Astrocyte (in vitro differentiated cells and primary cell): ENCODE measurements around the gene GLT1D1. TPM values are rescaled to one million over a fixed set of nuclear protein-coding genes. Genes with fewer than 3 reads are reported as not detected.
"Not testable (repeated sequence)": the region's sequence is repeated elsewhere in the genome, so short reads cannot be mapped to it uniquely, and the experiment has no call there.

Experiments
- DNase-seq: peaks from one replicate; pipeline ENCODE4 v3.0.0-alpha.2; 2010; ENCODE audit warnings: low read depth
- FAIRE-seq: peaks from 2 replicates; lab custom pipeline; 2011; peaks lifted over from hg19 to GRCh38; lab: Jason Lieb, UNC
- H2AFZ ChIP-seq: 2 replicates; pipeline ENCODE4 v1.6.0; 2012; ENCODE audit warnings: low read depth, low read length, inconsistent platforms
- H3K27ac ChIP-seq: 2 replicates; pipeline ENCODE4 v1.5.1; 2011; ENCODE audit warnings: low read depth, low read length, inconsistent platforms
- H3K27me3 ChIP-seq: 2 replicates; pipeline ENCODE4 v1.6.0; 2011; ENCODE audit warnings: low read length, inconsistent platforms; ENCODE audit not compliant: insufficient read depth
- H3K36me3 ChIP-seq: 2 replicates; pipeline ENCODE4 v1.5.1; 2011; ENCODE audit warnings: low read length, inconsistent platforms; ENCODE audit not compliant: insufficient read depth
- H3K4me1 ChIP-seq: 2 replicates; pipeline ENCODE4 v1.5.1; 2011; ENCODE audit warnings: low read length, inconsistent platforms; ENCODE audit not compliant: insufficient read depth
- H3K4me2 ChIP-seq: 2 replicates; pipeline ENCODE4 v1.6.0; 2012; ENCODE audit warnings: low read length, inconsistent platforms
- H3K4me3 ChIP-seq: 2 replicates; pipeline ENCODE4 v1.5.1; 2011; ENCODE audit warnings: low read depth, mild to moderate bottlenecking, low read length, inconsistent platforms; ENCODE audit not compliant: insufficient read depth
- H3K79me2 ChIP-seq: 2 replicates; pipeline ENCODE4 v1.6.0; 2012; ENCODE audit warnings: mild to moderate bottlenecking, low read length, inconsistent platforms; ENCODE audit not compliant: insufficient read depth
- H3K9ac ChIP-seq: 2 replicates; pipeline ENCODE4 v1.6.0; 2012; ENCODE audit warnings: mild to moderate bottlenecking, low read length, inconsistent platforms
- H3K9me3 ChIP-seq: 2 replicates; pipeline ENCODE4 v1.5.1; 2012; ENCODE audit warnings: low read depth, mild to moderate bottlenecking, low read length, inconsistent platforms; ENCODE audit not compliant: insufficient read depth
- H4K20me1 ChIP-seq: 2 replicates; pipeline ENCODE4 v1.6.0; 2012; ENCODE audit warnings: low read length, inconsistent platforms; ENCODE audit not compliant: insufficient read depth
- H3K27ac Mint-ChIP-seq: one replicate; pipeline ENCODE4 v1.8.0; 2021; ENCODE audit warnings: mild to moderate bottlenecking, mixed read lengths; ENCODE audit not compliant: unreplicated experiment
- H3K27me3 Mint-ChIP-seq: one replicate; pipeline ENCODE4 v1.8.0; 2021; ENCODE audit warnings: low read depth, mixed read lengths; ENCODE audit not compliant: unreplicated experiment
- H3K36me3 Mint-ChIP-seq: one replicate; pipeline ENCODE4 v1.8.0; 2021; ENCODE audit warnings: low read depth, mixed read lengths; ENCODE audit not compliant: unreplicated experiment
- H3K4me1 Mint-ChIP-seq: one replicate; pipeline ENCODE4 v1.8.0; 2021; ENCODE audit warnings: low read depth, mixed read lengths; ENCODE audit not compliant: unreplicated experiment
- H3K4me3 Mint-ChIP-seq: one replicate; pipeline ENCODE4 v1.8.0; 2021; ENCODE audit warnings: mild to moderate bottlenecking, moderate library complexity, mixed read lengths; ENCODE audit not compliant: unreplicated experiment
- H3K9me3 Mint-ChIP-seq: one replicate; pipeline ENCODE4 v1.8.0; 2021; ENCODE audit warnings: mild to moderate bottlenecking, mixed read lengths; ENCODE audit not compliant: unreplicated experiment
- EZH2 ChIP-seq: IDR thresholded peaks from 2 replicates; pipeline ENCODE4 v1.6.1; 2012; ENCODE audit warnings: mild to moderate bottlenecking, low read length, inconsistent platforms; ENCODE audit not compliant: insufficient read depth
- total RNA-seq: library from RNA; stranded (reverse); gene quantifications from 2 replicates; pipeline ENCODE4 v1.2.1, GENCODE V29; 2021
- TF ChIP-seq, protein P1 (sequence below): IDR thresholded peaks from 2 replicates; pipeline ENCODE4 v1.5.1; 2011; ENCODE audit warnings: low read depth, mild to moderate bottlenecking, inconsistent platforms, low read length, moderate library complexity; ENCODE audit not compliant: insufficient read depth

GLT1D1 gene
- total RNA-seq, 1 donor from 2014 or later: 0.16 TPM

DNA sequence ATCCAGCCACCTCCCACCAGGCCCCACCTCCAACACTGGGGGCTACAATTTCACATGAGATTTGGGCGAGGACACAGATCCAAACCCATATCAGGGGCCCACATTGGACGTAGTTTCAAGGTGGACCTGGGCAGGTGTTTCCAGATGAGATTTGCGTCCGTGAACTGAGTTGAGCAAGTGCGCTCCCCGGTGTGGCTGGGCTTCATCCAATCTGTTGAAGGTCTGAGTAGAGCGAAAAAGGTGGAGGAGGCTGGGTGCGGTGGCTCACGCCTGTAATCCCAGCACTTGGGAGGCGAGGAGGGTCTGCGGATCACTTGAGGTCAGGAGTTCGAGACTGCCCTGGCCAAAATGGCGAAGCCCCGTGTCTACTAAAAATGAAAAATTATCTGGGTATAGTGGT, 4.9 kb upstream of the GLT1D1 start:
- no peaks in the 10 kb centered on the region for H3K4me1 Mint-ChIP-seq
- no peak for DNase-seq
- Histone ChIP-seq H3K4me3 (no peak overlapping the region), H3K79me2 (no peaks in the 10 kb centered on the region), H3K9ac (no peak overlapping the region), H3K27ac (no peak overlapping the region), H4K20me1 (no peaks in the 10 kb centered on the region), H3K36me3 (no peaks in the 10 kb centered on the region), H3K27me3 (no peaks in the 10 kb centered on the region), H3K4me2 (no peak overlapping the region), H2AFZ (no peak overlapping the region), H3K4me1 (no peaks in the 10 kb centered on the region), H3K9me3 (no peaks in the 10 kb centered on the region)
- H3K9me3 Mint-ChIP-seq: no peaks in the 10 kb centered on the region
- no peak overlapping the region for H3K27ac Mint-ChIP-seq
- no peaks in the 10 kb centered on the region for H3K36me3 Mint-ChIP-seq
- FAIRE-seq: no peak
- H3K27me3 Mint-ChIP-seq: peaks cover 10% of the 10 kb centered on the region
- no peak overlapping the region for H3K4me3 Mint-ChIP-seq
- no peak for TF ChIP-seq EZH2
- TF ChIP-seq, protein P1, sequence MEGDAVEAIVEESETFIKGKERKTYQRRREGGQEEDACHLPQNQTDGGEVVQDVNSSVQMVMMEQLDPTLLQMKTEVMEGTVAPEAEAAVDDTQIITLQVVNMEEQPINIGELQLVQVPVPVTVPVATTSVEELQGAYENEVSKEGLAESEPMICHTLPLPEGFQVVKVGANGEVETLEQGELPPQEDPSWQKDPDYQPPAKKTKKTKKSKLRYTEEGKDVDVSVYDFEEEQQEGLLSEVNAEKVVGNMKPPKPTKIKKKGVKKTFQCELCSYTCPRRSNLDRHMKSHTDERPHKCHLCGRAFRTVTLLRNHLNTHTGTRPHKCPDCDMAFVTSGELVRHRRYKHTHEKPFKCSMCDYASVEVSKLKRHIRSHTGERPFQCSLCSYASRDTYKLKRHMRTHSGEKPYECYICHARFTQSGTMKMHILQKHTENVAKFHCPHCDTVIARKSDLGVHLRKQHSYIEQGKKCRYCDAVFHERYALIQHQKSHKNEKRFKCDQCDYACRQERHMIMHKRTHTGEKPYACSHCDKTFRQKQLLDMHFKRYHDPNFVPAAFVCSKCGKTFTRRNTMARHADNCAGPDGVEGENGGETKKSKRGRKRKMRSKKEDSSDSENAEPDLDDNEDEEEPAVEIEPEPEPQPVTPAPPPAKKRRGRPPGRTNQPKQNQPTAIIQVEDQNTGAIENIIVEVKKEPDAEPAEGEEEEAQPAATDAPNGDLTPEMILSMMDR: no peak

DNA sequence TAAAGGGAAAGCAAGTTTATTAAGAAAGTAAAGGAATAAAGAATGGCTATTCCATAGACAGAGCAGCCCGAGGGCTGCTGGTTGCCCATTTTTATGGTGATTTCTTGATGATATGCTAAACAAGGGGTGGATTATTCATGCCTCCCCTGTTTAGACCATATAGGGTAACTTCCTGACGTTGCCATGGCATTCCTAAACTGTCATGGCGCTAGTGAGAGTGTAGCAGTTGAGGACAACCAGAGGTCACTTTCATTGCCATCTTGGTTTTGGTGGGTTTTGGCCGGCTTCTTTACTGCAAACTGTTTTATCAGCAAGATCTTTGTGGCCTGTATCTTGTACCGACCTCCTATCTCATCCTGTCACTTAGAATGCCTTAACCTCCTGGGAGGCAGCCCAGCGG, 3.5 kb upstream of the GLT1D1 start:
- not testable (repeated sequence) for H3K9me3 Mint-ChIP-seq, H3K4me2 ChIP-seq, H3K9me3 ChIP-seq, H3K4me1 Mint-ChIP-seq, H3K27ac ChIP-seq, H3K4me1 ChIP-seq, H3K4me3 ChIP-seq, H3K79me2 ChIP-seq, H3K36me3 ChIP-seq, H3K27ac Mint-ChIP-seq, H4K20me1 ChIP-seq, H3K9ac ChIP-seq, FAIRE-seq, H3K27me3 ChIP-seq, H2AFZ ChIP-seq, DNase-seq, H3K36me3 Mint-ChIP-seq, H3K4me3 Mint-ChIP-seq, H3K27me3 Mint-ChIP-seq

DNA sequence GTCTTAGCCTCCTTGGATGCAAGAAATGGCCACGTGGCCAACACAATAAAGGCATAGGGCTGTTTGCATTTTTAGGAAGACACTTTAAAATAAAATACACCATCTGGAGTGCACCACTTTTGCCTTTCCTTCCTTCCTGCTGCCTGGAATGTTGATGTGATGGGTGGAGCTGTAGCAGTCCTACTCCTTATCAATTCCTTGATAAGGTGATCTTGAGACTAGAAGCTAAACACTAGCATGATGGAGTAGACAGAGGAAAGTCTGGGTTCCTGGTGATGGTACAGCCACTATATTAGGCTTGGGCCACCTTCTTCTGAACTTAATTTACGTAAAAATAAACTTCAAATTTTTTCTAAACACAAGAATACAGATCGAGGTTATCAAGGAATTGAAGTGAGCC, 2.9 kb upstream of the GLT1D1 start:
- Histone ChIP-seq H2AFZ (no peak overlapping the region), H3K4me2 (no peak overlapping the region), H3K27me3 (peaks cover 3% of the 10 kb centered on the region), H3K4me1 (no peaks in the 10 kb centered on the region), H3K9me3 (no peaks in the 10 kb centered on the region), H4K20me1 (no peaks in the 10 kb centered on the region), H3K4me3 (no peak overlapping the region), H3K9ac (no peak overlapping the region), H3K27ac (no peak overlapping the region), H3K36me3 (no peaks in the 10 kb centered on the region), H3K79me2 (no peaks in the 10 kb centered on the region)
- Mint-ChIP-seq H3K27me3 (peaks cover 10% of the 10 kb centered on the region), H3K27ac (no peak overlapping the region), H3K36me3 (no peaks in the 10 kb centered on the region), H3K4me1 (no peaks in the 10 kb centered on the region), H3K4me3 (no peak overlapping the region), H3K9me3 (no peaks in the 10 kb centered on the region)
- TF ChIP-seq EZH2: no peak
- TF ChIP-seq, protein P1: no peak
- FAIRE-seq (no peak), DNase-seq (no peak)

DNA sequence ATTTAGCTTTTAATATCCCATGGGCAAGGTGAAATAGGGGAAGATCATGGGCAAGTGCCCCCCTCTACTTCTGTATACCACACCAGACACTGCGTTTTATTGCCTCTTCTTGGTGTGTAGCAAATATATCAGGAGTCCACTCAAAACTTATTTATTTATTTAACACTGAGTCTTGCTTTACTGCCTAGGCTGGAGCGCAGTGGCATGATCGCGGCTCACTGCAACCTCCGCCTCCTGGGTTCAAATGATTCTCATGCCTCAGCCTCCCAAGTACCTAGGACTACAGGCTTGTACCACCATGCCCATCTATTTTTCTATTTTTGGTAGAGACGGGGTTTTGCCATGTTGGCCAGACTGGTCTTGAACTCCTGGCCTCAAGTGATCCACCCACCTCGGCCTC, 1.8 kb upstream of the GLT1D1 start:
- not testable (repeated sequence) for FAIRE-seq, H3K4me1 ChIP-seq, H2AFZ ChIP-seq, H3K27me3 ChIP-seq, H3K27ac Mint-ChIP-seq, H3K9me3 ChIP-seq, H3K36me3 ChIP-seq, H3K9ac ChIP-seq, DNase-seq, H3K9me3 Mint-ChIP-seq, H3K27ac ChIP-seq, H3K79me2 ChIP-seq, H3K27me3 Mint-ChIP-seq, H3K36me3 Mint-ChIP-seq, H3K4me1 Mint-ChIP-seq, H3K4me3 ChIP-seq, H3K4me2 ChIP-seq, H4K20me1 ChIP-seq, H3K4me3 Mint-ChIP-seq
